ENCODE data around the gene C17orf75.

DNA sequence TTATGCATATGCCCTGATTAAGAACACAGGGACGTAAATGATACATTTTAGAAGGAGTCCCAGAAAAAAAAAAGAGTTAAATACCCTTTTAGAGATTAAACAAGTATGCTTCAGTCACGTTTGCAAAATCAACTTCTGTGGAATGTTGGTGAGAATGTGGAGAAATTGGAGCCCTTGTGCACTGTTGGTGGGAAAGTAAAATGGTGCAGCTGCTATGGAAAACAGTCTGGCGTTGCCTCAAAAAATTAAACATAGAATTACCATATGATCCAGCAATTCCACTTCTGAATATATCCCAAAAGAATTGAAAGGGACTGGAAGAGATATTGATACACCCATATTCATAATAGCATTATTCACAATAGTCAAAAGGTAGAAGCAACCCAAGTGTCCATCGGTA, 49.9 kb downstream of the C17orf75 start:
- TF ChIP-seq, protein P1, sequence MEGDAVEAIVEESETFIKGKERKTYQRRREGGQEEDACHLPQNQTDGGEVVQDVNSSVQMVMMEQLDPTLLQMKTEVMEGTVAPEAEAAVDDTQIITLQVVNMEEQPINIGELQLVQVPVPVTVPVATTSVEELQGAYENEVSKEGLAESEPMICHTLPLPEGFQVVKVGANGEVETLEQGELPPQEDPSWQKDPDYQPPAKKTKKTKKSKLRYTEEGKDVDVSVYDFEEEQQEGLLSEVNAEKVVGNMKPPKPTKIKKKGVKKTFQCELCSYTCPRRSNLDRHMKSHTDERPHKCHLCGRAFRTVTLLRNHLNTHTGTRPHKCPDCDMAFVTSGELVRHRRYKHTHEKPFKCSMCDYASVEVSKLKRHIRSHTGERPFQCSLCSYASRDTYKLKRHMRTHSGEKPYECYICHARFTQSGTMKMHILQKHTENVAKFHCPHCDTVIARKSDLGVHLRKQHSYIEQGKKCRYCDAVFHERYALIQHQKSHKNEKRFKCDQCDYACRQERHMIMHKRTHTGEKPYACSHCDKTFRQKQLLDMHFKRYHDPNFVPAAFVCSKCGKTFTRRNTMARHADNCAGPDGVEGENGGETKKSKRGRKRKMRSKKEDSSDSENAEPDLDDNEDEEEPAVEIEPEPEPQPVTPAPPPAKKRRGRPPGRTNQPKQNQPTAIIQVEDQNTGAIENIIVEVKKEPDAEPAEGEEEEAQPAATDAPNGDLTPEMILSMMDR (conservative IDR thresholded peaks at IDR 0.05 in 1 of 2, IDR thresholded peaks at IDR 0.05 in 1 of 2; ENCODE audit: low read depth in 1 of 2, low read length in 2 of 2): no peak
- TF ChIP-seq EZH2 (IDR thresholded peaks at IDR 0.05; ENCODE audit: low read length, missing control alignments): no peak

Measured in fibroblast of lung (primary cell).